Fibroblast of gingiva (primary cell): ENCODE results near the gene SECISBP2L.

Experiments
- DNase-seq: peaks from one replicate; pipeline ENCODE4 v3.0.0-alpha.2; 2011; ENCODE audit warnings: low read depth

The SECISBP2L gene

DNA sequence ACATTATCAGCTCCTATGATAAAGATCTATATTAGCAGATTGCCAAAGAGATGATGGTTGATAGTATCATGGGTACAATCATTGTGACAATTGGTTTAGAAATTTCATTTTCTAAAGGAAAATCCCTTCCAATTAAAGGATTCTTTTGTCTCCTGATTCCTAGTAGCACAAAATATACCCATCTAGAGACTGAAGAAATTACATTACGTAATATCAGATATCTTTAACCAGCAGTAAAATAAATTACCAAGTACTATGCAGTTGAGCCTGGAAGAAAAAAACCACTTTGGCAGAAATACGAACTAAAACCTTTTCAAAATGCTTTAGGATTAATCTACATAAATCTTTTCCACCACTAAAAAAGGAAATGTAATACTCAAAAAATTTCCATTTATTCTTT lies 46.9 kb downstream of the SECISBP2L start:
- DNase-seq, result no peak

GRCh38 chr15:48996276-48996675 lies 50.0 kb downstream of the SECISBP2L start:
- DNase-seq, result no peak

- peak; percentile 34 for DNase-seq
Measured at GRCh38 chr15:48993380-48993779, 52.9 kb downstream of the SECISBP2L start.

- DNase-seq, result no peak
Measured at GRCh38 chr15:48992545-48992944, 53.7 kb downstream of the SECISBP2L start.

DNA sequence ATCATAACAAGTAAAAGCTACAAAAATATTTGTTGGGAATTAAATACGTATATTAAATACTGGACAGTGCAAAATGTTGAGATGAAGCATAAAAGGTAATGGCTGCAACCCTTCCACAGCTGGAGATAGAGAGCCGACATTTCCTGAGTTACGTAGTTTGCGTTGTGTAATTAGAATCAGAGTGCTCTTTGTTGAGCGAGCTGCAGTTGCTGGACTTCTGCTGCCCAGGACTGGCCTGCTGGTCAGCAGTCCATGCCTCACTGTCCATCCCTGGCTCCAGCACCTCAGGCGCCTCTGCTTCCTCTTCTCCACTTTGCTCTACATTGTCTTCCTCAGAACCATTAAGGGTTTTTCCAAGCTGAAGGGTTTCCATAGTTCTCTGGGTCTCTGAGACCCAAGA lies 54.1 kb downstream of the SECISBP2L start:
- no peak for DNase-seq

GRCh38 chr15:48989170-48989569 lies 57.1 kb downstream of the SECISBP2L start:
- DNase-seq, result no peak

DNA sequence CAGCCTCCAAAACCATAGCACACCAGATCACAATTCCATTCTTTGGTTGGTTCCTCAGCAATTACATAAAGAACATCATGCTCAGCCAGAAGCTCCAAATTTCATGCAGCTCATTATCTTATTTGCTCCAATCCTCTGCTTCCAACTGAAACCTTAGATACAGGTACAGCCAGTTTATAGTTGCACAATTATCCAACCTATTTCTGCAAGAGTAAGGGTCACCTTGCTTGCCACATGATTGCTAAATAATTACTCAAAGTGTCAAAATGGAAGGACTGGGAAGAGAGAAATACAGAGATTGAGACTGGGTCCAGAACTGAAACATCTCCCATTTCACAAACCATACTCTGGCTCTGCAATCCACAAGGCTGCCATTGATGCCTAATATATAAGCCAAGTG lies 59.1 kb downstream of the SECISBP2L start:
- no peak for DNase-seq

- DNase-seq, result no peak
Measured at GRCh38 chr15:48986240-48986639, 60.0 kb downstream of the SECISBP2L start.

GRCh38 chr15:48985516-48985915 lies 60.7 kb downstream of the SECISBP2L start:
- no peak for DNase-seq

DNA sequence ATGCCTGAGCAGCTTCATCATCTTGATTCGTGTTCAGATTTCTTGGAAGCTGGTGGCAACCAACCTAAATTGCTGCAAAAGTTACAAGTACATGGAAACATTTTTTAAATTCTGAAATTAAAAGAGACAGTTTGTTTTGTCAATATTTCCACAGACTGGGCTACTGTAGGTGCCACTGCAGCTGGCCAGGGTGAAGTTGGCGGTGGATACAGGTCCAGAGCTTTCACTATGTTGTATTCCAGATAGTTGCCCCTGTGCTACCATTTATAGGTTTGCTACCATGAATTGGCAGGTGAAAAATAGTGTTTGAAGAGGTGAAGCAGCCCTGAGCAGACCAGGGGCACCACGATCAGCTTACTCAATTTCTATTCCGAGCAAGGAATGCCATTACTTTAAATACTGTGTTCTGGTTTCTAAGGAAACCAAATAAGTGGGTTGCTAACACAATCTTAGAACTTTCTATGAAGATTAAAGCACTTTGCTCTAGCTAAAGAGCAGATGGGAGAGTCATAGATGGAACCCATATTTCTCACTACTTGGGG lies 61.4 kb downstream of the SECISBP2L start:
- DNase-seq, result peak; percentile 50

GRCh38 chr15:48984021-48984710 lies 62.1 kb downstream of the SECISBP2L start:
- DNase-seq, result no peak

GRCh38 chr15:48983300-48983699 lies 62.9 kb downstream of the SECISBP2L start:
- no peak for DNase-seq

DNA sequence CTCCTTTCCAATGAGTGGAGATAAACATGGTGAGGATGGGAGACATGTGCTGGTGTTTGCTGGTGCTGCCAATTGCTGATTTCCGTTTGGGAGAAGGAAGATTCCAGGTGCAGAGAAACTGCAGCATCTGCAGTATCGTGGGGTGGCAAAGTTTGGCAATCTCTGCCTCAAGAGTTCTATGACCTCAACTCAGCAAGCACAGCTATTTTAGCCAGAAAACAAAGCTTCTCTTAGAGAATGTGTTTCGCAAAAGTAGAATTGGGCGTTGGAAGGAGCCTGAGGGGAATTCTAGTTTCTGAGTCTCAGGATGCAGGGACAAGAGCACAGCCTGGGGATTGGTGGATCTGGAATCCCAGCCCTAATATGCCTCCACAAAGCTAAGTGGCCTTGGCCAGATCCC lies 64.3 kb downstream of the SECISBP2L start:
- peak; percentile 24 for DNase-seq

GRCh38 chr15:48978638-48979037 lies 67.6 kb downstream of the SECISBP2L start:
- DNase-seq, result no peak

DNA sequence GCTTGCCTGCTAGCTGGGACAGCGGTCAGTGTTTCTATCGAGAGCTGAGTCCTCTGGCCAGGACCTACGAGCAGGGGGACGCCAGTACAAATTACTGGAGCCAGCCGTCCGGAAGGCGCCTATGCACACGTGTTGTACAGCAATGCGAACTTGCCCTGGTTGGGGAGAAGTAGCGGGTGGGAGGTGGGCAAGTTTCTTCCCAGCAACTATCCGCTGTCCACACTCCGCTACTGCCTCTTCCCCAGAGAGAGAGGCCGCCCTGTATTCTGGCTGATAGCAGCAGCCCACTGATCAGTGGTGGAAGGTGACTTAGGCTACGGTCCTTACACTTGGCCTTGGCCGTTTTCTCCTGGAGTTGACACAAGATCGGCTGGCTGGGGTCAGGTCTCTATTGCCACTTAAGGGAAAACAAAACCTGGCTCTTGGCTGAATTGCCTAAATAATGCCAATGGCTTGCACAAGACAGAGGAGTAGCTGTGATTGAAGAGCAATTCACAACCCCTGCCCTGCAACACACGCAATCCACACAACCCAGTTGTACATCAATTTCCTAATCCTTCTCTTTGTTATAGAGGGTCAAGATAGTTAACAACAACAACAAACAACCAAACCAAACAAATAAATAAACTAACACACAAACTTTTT lies 69.7 kb downstream of the SECISBP2L start:
- peak; percentile 18 for DNase-seq

DNA sequence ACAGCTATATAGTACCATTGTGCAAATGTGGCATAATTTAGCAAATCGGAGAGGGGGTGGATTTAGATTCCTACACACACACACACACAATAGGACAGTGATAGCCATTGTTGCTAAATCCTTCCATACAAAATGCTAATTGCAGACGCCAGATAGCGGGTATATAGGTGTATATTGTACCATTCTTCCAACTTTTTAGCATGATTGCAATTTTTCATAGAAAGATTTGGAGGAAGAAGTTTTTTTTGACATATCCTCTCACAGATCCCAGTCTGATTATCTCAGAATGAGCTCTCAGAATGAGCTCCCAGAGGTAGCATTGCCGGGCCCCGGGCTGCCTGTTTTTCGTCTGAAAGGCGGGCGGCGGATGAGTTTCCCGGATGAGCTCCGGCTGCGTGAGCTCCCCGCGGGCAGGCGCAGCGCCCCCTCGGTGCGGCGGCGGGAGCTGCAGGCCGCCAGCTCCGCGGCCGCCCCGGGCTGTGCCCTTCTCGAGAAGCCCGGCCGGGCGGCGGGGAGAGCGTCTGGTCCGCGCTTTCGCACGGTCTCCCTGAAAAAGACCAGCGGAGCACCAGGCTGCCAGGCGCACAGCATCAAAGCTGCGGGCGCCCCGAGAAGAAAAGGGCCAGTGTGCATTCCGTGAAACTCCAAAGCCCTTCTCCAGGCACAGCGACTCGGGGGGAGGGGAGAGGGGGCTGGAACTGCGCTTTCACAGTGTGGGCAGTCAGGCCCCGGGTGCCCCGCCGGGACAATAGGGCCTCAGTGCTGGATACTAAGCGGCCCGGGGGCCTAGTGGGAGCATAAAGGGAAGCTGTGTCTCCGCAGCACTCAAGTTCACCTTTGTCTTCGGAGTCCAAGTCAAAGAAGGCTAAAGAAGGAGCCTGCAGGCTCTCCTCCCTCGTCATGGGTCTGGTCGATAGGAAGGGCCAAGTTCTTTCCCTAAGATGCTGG lies 70.5 kb downstream of the SECISBP2L start:
- peak; percentile 72 for DNase-seq

GRCh38 chr15:48974882-48975281 lies 71.4 kb downstream of the SECISBP2L start:
- DNase-seq, result no peak

GRCh38 chr15:48972750-48973503 lies 73.3 kb downstream of the SECISBP2L start:
- no peak for DNase-seq

- DNase-seq, result peak; percentile 60
Measured at GRCh38 chr15:48970926-48971325, 75.3 kb downstream of the SECISBP2L start.

- no peak for DNase-seq
Measured at GRCh38 chr15:48968066-48968465, 78.2 kb downstream of the SECISBP2L start.

DNA sequence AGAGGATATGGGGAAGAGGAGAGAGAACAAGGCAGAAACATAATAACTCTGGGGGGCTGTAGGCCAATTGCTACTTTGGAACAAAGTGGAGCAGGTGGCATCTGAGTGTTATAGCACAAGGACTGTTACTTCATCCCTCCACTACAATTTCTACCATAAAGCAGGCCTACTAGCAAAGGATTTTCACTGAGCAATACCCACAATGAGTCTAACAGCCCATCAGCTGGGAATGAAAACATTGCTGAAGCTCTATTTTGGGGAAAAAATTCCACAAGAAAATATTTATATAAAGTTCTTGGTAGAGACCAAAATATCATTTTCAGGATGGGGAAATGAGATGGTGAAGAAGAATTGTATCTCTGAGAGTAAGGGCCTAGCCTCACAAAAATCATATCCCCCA lies 78.9 kb downstream of the SECISBP2L start:
- DNase-seq, result no peak
